ENCODE data around the gene REP15.
"Not testable (repeated sequence)": the region's sequence is repeated elsewhere in the genome, so short reads cannot be mapped to it uniquely, and the experiment has no call there.

The REP15 gene

GRCh38 chr12:27696293-27696652 lies at the start of gene REP15:
REP15 (plus strand) TSS chr12:27696447; CDS start chr12:27696563, 116 bp downstream.
- DNase-seq (ENCODE audit: low spot score) (no peak), FAIRE-seq (no peak)

GRCh38 chr12:27650011-27650410 lies 46.2 kb upstream of the REP15 start:
- no peak for DNase-seq (ENCODE audit: low spot score)
- no peak for FAIRE-seq

GRCh38 chr12:27651201-27651600 lies 45.0 kb upstream of the REP15 start:
- FAIRE-seq (no peak), DNase-seq (ENCODE audit: low spot score) (no peak)

GRCh38 chr12:27652174-27652763 lies 44.0 kb upstream of the REP15 start:
- peak; percentile 67 for DNase-seq (ENCODE audit: low spot score)
- no peak for FAIRE-seq

- DNase-seq (ENCODE audit: low spot score) (no peak), FAIRE-seq (no peak)
Measured at GRCh38 chr12:27653661-27654060, 42.6 kb upstream of the REP15 start.

GRCh38 chr12:27655476-27655875 lies 40.8 kb upstream of the REP15 start:
- FAIRE-seq; DNase-seq (ENCODE audit: low spot score): not testable (repeated sequence)

- FAIRE-seq: no peak
Measured at GRCh38 chr12:27657296-27657695, 39.0 kb upstream of the REP15 start.

GRCh38 chr12:27665704-27666103 lies 30.5 kb upstream of the REP15 start:
- FAIRE-seq: no peak
- no peak for DNase-seq (ENCODE audit: low spot score)

More at GRCh38 chr12:27657296-27657695, 39.0 kb upstream of the REP15 start:
- DNase-seq (ENCODE audit: low spot score): no peak

- DNase-seq (ENCODE audit: low spot score) (no peak), FAIRE-seq (no peak)
Measured at GRCh38 chr12:27666510-27666909, 29.7 kb upstream of the REP15 start.

GRCh38 chr12:27667540-27667939 lies 28.7 kb upstream of the REP15 start:
- no peak for FAIRE-seq
- no peak for DNase-seq (ENCODE audit: low spot score)

- no peak for DNase-seq (ENCODE audit: low spot score)
- FAIRE-seq: no peak
Measured at GRCh38 chr12:27672051-27672450, 24.2 kb upstream of the REP15 start.

GRCh38 chr12:27672643-27673042 lies 23.6 kb upstream of the REP15 start:
- no peak for FAIRE-seq

GRCh38 chr12:27673101-27673718 lies 23.0 kb upstream of the REP15 start:
- DNase-seq (ENCODE audit: low spot score) (no peak), FAIRE-seq (no peak)

More at GRCh38 chr12:27672643-27673042, 23.6 kb upstream of the REP15 start:
- DNase-seq (ENCODE audit: low spot score): no peak

GRCh38 chr12:27674989-27675388 lies 21.3 kb upstream of the REP15 start:
- DNase-seq (ENCODE audit: low spot score) (no peak), FAIRE-seq (no peak)

GRCh38 chr12:27680619-27681018 lies 15.6 kb upstream of the REP15 start:
- DNase-seq (ENCODE audit: low spot score) (no peak), FAIRE-seq (no peak)

GRCh38 chr12:27682534-27682933 lies 13.7 kb upstream of the REP15 start:
- no peak for FAIRE-seq
- no peak for DNase-seq (ENCODE audit: low spot score)

GRCh38 chr12:27685274-27685673 lies 11.0 kb upstream of the REP15 start:
- FAIRE-seq (no peak), DNase-seq (ENCODE audit: low spot score) (no peak)

- FAIRE-seq: no peak
- no peak for DNase-seq (ENCODE audit: low spot score)
Measured at GRCh38 chr12:27686147-27686546, 10.1 kb upstream of the REP15 start.

GRCh38 chr12:27688671-27689070 lies 7.6 kb upstream of the REP15 start:
- no peak for FAIRE-seq
- DNase-seq (ENCODE audit: low spot score): no peak

- no peak for FAIRE-seq
- DNase-seq (ENCODE audit: low spot score): no peak
Measured at GRCh38 chr12:27689558-27690180, 6.6 kb upstream of the REP15 start.

GRCh38 chr12:27693403-27693802 lies 2.8 kb upstream of the REP15 start:
- DNase-seq (ENCODE audit: low spot score) (no peak), FAIRE-seq (no peak)

- DNase-seq (ENCODE audit: low spot score) (no peak), FAIRE-seq (no peak)
Measured at GRCh38 chr12:27695556-27696292, 523 bp upstream of the REP15 start.

Measured in urothelium cell line (cell line).